CD4-positive, alpha-beta T cell (primary cell): ENCODE results near the gene PLEKHA1. TPM values are rescaled to one million over a fixed set of nuclear protein-coding genes. Genes with fewer than 3 reads are reported as not detected.

Experiments used
- ATAC-seq: fragments of 200-7000 bp; cut with Tn5 transposase; one replicate; pipeline ENCODE4 v1.10.0; 2022; ENCODE audit warnings: mild to moderate bottlenecking; ENCODE audit not compliant: poor library complexity
- CTCF ChIA-PET: fragments of 350-600 bp; sonication (Branson Sonifier 250); formaldehyde crosslinking; loops from one replicate; lab custom pipeline; 2021; ENCODE audit warnings: antibody characterized with exemption, inconsistent platforms; lab: Charles Lee
- POLR2A ChIA-PET: fragments of 350-600 bp; sonication (Branson Sonifier 250); formaldehyde crosslinking; loops from one replicate; lab custom pipeline; 2021; ENCODE audit warnings: antibody characterized with exemption, inconsistent platforms; lab: Charles Lee
- DNase-seq, 14 experiments: peaks; one replicate each; pipeline ENCODE4 v3.0.0-alpha.2; 2013 to 2020; ENCODE audit warnings: mixed read lengths in 2 of 14
- H3K27ac ChIP-seq, 2 donors: one replicate each; pipeline versions ENCODE4 v1.5.1 to v1.7.0; 2013; ENCODE audit warnings: low read length in 2 of 2, low read depth in 1 of 2, mild to moderate bottlenecking in 1 of 2
- H3K27me3 ChIP-seq, 2 experiments: 1 replicate in 1 of 2; 2 replicates in 1 of 2; pipeline versions ENCODE4 v1.6.1 to v1.7.0; 2013; ENCODE audit warnings: low read length in 2 of 2, control low read depth in 1 of 2, mild to moderate bottlenecking in 1 of 2, moderate library complexity in 1 of 2; ENCODE audit not compliant: insufficient read depth in 2 of 2, control insufficient read depth in 1 of 2
- H3K36me3 ChIP-seq: one replicate; pipeline ENCODE4 v1.6.1; 2013; ENCODE audit warnings: low read length, control low read depth; ENCODE audit not compliant: insufficient read depth
- H3K4me1 ChIP-seq: one replicate; pipeline ENCODE4 v1.6.1; 2013; ENCODE audit warnings: low read length, control low read depth; ENCODE audit not compliant: insufficient read depth
- H3K4me3 ChIP-seq: one replicate; pipeline ENCODE4 v1.5.1; 2013; ENCODE audit warnings: mild to moderate bottlenecking, low read length, moderate library complexity
- H3K9me3 ChIP-seq, 2 experiments: 1 replicate in 1 of 2; 2 replicates in 1 of 2; pipeline versions ENCODE4 v1.6.1 to v1.7.0; 2013; ENCODE audit warnings: low read length in 2 of 2, mild to moderate bottlenecking in 2 of 2, control low read depth in 1 of 2, moderate library complexity in 1 of 2; ENCODE audit not compliant: control insufficient read depth in 1 of 2, insufficient read depth in 1 of 2
- H3K27ac Mint-ChIP-seq: one replicate; pipeline ENCODE4 v1.8.0; 2020; ENCODE audit warnings: mixed read lengths
- H3K27me3 Mint-ChIP-seq: one replicate; pipeline ENCODE4 v1.8.0; 2021; ENCODE audit warnings: mixed read lengths
- H3K36me3 Mint-ChIP-seq: one replicate; pipeline ENCODE4 v1.8.0; 2021; ENCODE audit warnings: low read depth, mixed read lengths
- H3K4me1 Mint-ChIP-seq: one replicate; pipeline ENCODE4 v1.8.0; 2021; ENCODE audit warnings: low read depth, mixed read lengths
- H3K4me3 Mint-ChIP-seq: one replicate; pipeline ENCODE4 v1.8.0; 2020; ENCODE audit warnings: mild to moderate bottlenecking, mixed read lengths
- H3K9me3 Mint-ChIP-seq: one replicate; pipeline ENCODE4 v1.8.0; 2020; ENCODE audit warnings: mixed read lengths
- intact Hi-C, 2 experiments: fragments of 100-400 bp; cut with DNase I in 1 of 2; cut with micrococcal nuclease in 1 of 2; formaldehyde crosslinking; loops; one replicate each; pipeline versions ENCODE4 v1.15.1 to v1.9.0; 2023 to 2025; cut with DNase I, micrococcal nuclease
- total RNA-seq, 174 experiments: library from RNA in 2 of 174; stranded (reverse) in 2 of 174; gene quantifications; one replicate each; pipeline ENCODE4 v1.2.3 and lab custom pipeline; 2021 to 2026
- TF ChIP-seq, protein P1 (sequence below): fragments of 200-600 bp; IDR thresholded peaks from one replicate; pipeline ENCODE4 v1.8.0; 2022; ENCODE audit warnings: antibody characterized with exemption, mild to moderate bottlenecking

PLEKHA1 gene
- total RNA-seq, 2 experiments from 2014 or later, result 24.9 to 26.8 TPM

DNA sequence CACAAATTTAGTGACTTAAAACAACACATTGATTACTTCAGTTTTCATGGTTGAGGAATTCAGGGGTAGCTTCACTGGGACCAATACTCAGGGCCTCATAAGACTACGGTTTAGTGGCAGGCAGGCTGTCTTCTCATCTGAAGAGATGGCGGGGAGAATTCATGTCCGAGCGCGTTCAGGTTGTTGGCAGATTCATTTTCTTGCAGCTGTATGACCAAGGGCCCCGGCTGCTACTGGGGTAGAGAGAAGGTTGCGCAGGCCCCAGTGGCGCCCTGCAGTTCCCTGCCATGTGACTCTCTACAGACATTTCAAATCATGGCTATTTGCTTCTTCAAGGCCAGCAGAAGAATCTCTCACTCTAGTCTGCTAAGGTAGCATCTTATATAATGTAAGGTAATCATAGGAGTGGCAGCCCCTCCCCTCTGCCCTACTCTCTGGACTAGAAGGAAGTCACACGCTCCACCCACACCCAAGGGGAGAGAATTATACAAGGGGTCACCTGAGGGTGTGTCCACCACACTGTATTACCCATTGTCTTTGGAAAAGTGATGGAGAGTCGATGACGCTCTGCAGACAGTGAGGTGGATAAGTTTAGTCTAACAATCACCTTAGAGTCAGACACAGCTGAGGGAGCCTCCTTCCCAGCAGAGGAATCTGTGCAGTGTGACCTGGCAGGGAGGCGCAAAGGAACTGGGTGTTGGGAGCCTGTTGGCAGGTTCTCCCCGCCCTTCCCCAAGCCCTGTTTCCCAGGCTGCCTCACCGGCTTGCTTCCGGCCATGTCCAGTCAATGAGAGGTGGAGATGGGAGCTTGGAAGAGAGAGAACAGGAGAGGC, 35.7 kb upstream of the PLEKHA1 start:
- no peak overlapping the region for H3K4me3 Mint-ChIP-seq
- Histone ChIP-seq H3K4me1 (peaks cover 7% of the 10 kb centered on the region), H3K4me3 (no peak overlapping the region), H3K27me3 (peaks cover 0 to 2% of the 10 kb centered on the region in 2 experiments), H3K27ac (no peak overlapping the region), H3K36me3 (no peaks in the 10 kb centered on the region), H3K9me3 (no peaks in the 10 kb centered on the region)
- POLR2A ChIA-PET, result no interaction called here
- TF ChIP-seq, protein P1, sequence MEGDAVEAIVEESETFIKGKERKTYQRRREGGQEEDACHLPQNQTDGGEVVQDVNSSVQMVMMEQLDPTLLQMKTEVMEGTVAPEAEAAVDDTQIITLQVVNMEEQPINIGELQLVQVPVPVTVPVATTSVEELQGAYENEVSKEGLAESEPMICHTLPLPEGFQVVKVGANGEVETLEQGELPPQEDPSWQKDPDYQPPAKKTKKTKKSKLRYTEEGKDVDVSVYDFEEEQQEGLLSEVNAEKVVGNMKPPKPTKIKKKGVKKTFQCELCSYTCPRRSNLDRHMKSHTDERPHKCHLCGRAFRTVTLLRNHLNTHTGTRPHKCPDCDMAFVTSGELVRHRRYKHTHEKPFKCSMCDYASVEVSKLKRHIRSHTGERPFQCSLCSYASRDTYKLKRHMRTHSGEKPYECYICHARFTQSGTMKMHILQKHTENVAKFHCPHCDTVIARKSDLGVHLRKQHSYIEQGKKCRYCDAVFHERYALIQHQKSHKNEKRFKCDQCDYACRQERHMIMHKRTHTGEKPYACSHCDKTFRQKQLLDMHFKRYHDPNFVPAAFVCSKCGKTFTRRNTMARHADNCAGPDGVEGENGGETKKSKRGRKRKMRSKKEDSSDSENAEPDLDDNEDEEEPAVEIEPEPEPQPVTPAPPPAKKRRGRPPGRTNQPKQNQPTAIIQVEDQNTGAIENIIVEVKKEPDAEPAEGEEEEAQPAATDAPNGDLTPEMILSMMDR, result no peak
- CTCF ChIA-PET, result no interaction called here
- no peaks in the 10 kb centered on the region for H3K36me3 Mint-ChIP-seq
- ATAC-seq, result no peak
- peaks cover 11% of the 10 kb centered on the region for H3K27me3 Mint-ChIP-seq
- H3K27ac Mint-ChIP-seq, result no peak overlapping the region
- no peak for DNase-seq
- peaks cover 6% of the 10 kb centered on the region for H3K4me1 Mint-ChIP-seq
- no peaks in the 10 kb centered on the region for H3K9me3 Mint-ChIP-seq
- intact Hi-C loops, result no loop called here

DNA sequence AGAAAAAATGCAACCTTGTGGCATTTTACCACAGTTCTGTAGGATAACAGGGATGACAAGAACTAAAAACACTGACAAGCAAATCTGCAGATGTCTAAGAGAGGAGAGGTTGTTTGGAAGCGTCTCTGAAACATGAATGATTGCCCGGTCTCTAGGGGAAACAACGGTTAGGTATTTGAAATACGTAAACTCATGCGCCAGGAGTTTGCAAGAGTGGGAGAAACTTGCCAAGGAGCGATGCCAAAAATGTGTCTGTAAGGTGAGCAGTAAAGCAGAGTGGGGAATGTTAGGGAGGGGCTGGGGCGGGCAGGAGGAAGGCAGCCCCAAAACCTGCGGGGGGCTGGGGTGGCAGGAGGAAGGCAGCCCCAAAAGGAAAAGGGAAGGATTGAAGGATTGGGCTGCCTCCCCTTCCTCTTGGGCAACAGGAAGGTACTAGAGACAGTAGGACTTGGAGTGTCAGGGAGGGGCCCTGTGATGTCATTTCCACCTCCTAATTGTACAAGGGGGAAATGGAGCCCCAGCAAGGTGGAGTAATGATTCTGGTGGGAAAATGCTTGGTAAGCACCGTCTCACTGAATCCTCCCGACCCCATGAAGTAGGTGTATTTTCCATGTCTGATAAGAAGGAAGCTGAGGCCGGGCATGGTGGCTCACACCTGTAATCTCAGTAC, 33.2 kb upstream of the PLEKHA1 start:
- TF ChIP-seq, protein P1, result no peak
- Mint-ChIP-seq H3K9me3 (no peaks in the 10 kb centered on the region), H3K27me3 (peaks cover 11% of the 10 kb centered on the region), H3K27ac (no peak overlapping the region), H3K36me3 (no peaks in the 10 kb centered on the region), H3K4me1 (peaks cover 6% of the 10 kb centered on the region), H3K4me3 (no peak overlapping the region)
- intact Hi-C loops, result no loop called here
- ATAC-seq (no peak), DNase-seq (no peak)
- Histone ChIP-seq H3K9me3 (no peaks in the 10 kb centered on the region), H3K27me3 (peaks cover 0 to 2% of the 10 kb centered on the region in 2 experiments), H3K4me1 (peaks cover 7% of the 10 kb centered on the region), H3K36me3 (no peaks in the 10 kb centered on the region), H3K27ac (no peak overlapping the region), H3K4me3 (no peak overlapping the region)
- ChIA-PET POLR2A (no interaction called here), CTCF (no interaction called here)

DNA sequence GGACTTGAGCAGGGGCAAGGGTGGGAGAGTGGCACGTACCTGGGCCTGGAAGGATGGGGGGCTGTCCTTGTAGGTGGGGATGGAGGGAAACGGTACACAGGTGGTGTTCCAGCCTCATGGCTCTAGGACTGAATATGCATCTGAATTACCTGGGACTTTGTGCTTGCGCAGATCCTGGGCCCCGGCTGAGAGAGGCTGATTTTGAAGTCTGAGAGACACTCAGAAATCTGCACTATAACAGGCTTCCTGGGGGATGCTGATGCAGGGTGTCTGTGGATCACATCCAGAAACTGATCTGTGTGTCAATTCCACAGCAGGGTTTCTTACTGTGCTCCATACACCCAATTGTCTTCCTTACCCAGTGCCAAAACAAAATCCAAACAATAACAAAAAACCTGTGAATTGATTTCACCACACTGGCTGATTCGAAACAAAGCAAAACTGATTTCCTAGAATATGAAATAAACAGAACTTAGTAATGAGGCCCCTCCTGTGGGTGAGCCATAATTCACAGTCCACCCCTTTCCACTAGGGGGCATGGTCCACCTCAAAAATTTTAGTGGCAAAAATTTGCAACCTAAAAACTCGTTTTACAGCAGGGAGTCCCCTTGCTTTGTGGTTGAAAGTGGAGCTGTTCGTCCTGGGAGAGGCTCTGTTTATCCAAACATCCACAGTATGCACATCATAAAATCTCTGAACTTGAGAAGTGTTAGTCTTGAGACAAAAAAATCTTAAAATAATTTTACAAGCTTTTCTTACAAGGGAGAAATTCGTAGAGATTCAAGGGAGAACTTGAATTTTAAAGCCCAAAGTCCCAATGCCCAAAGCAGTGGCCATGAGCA, 32.0 kb upstream of the PLEKHA1 start:
- Mint-ChIP-seq H3K9me3 (no peaks in the 10 kb centered on the region), H3K4me3 (no peak overlapping the region), H3K27me3 (peaks cover 7% of the 10 kb centered on the region), H3K4me1 (peaks cover 6% of the 10 kb centered on the region), H3K27ac (no peak overlapping the region), H3K36me3 (no peaks in the 10 kb centered on the region)
- Histone ChIP-seq H3K4me1 (peaks cover 7% of the 10 kb centered on the region), H3K4me3 (no peak overlapping the region), H3K9me3 (no peaks in the 10 kb centered on the region), H3K36me3 (no peaks in the 10 kb centered on the region), H3K27me3 (peaks cover 0 to 2% of the 10 kb centered on the region in 2 experiments), H3K27ac (no peak overlapping the region)
- ChIA-PET POLR2A (interaction anchor here (1.0 kb wide), 1 partner anchor 32 kb away, joined by 3 read pairs; the partner anchor contains the start of gene PLEKHA1), CTCF (interaction anchor here (0.6 to 3.6 kb wide), 8 partner anchors 32 to 223 kb away, joined by 3 to 30 read pairs (median 3); partner anchors contain the start of gene PLEKHA1)
- ATAC-seq, result peak; percentile 80
- intact Hi-C loops, result loop anchor here (1.0 to 2.0 kb wide), 4 partner anchors 44 to 223 kb away; no protein-coding TSS in a partner anchor
- TF ChIP-seq, protein P1, result peak; percentile 80
- peak; percentile 41 to 79 (median 56) for DNase-seq
